Placental pericyte (primary cell): Measurements from ENCODE around the gene C3orf80. TPM values are rescaled to one million over a fixed set of nuclear protein-coding genes. Genes with fewer than 3 reads are reported as not detected.

Experiments used
- total RNA-seq: library from RNA; depleted of rRNA; stranded (reverse); fragments of >200 nt; gene quantifications from 2 replicates; pipeline ENCODE4 v1.2.3, GENCODE V29; 2012

The C3orf80 gene
- total RNA-seq = 5.7 and 9.7 TPM in 2 replicates

DNA sequence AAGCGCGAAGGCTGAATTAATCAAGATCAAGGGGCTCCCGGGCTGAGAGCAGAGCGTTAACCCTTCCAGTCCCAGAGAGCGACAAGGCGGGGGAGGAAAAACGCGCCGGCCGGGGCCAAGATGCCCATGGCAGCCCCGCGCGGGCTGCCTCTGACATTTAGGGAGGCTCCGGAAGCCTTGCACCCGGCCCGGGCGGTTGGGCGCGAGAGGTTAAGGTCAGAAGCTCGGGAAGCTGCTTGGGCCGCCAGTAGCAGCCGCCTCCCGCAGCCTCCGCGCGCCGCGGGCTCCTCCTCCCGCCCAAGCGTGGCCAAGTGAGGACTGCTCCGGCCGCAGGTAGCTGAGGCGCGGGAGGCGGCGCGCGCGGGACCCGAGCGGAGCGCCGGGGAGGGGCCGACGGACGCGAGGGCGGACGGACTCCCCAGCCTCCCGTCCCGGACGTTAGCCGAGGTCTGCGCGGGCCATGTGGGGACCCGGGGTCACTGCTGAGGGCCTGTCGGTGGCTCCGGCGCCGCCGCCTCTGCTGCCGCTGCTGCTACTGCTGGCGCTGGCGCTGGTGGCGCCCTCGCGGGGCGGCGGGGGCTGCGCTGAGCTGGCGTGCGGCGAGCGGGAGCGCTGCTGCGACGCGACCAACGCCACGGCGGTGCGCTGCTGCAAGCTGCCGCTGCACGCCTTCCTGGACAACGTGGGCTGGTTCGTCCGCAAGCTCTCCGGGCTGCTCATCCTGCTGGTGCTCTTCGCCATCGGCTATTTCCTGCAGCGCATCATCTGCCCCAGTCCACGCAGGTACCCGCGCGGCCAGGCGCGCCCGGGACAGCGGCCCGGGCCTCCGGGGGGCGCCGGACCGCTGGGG, at the start of gene C3orf80:
Gene C3orf80, plus strand, starts transcription at position 247 of the 850 bp plus-strand sequence. Its CDS starts 214 bp downstream, at position 461.

Other genes with a start within 250 kb of the C3orf80 start
- gene IL12A, start 236.6 kb upstream of the C3orf80 start, total RNA-seq = 3.9 and 7.2 TPM in 2 replicates
- gene IFT80, start 173.8 kb downstream of the C3orf80 start, total RNA-seq = 34.6 and 41.8 TPM in 2 replicates
- gene SMC4, start 174.2 kb downstream of the C3orf80 start, total RNA-seq = 26.9 and 148 TPM in 2 replicates
- 4.8 and 44.0 TPM in 2 replicates for gene TRIM59, start 224.4 kb downstream of the C3orf80 start, total RNA-seq